ENCODE measurements around the gene CPNE1.
"Not testable (repeated sequence)": the region's sequence is repeated elsewhere in the genome, so short reads cannot be mapped to it uniquely, and the experiment has no call there.

Gene CPNE1

GRCh38 chr20:35664466-35665206, at the start of gene CPNE1, which contains the start of gene RBM12:
CPNE1 (minus strand) TSS chr20:35664900; CDS start chr20:35632923, 31,977 bp downstream.
RBM12 (minus strand) TSS chr20:35664900; CDS start chr20:35655322, 9,578 bp downstream.
- DNase-seq: peak; percentile 94
- in situ Hi-C loops (cut with MboI; ENCODE audit: low pct_unique_long_range_greater_than_20kb, low sequenced_read_pairs): no loop called here

GRCh38 chr20:35714127-35714526, 49.4 kb upstream of the CPNE1 start:
- in situ Hi-C loops (cut with MboI; ENCODE audit: low pct_unique_long_range_greater_than_20kb, low sequenced_read_pairs): no loop called here
- DNase-seq: no peak

- DNase-seq; in situ Hi-C loops (cut with MboI; ENCODE audit: low pct_unique_long_range_greater_than_20kb, low sequenced_read_pairs): not testable (repeated sequence)
These were observed 48.4 kb upstream of the CPNE1 start for GRCh38 chr20:35713120-35713519.

- in situ Hi-C loops (cut with MboI; ENCODE audit: low pct_unique_long_range_greater_than_20kb, low sequenced_read_pairs): no loop called here
These were observed 47.0 kb upstream of the CPNE1 start for GRCh38 chr20:35711588-35712209.

GRCh38 chr20:35710884-35711587, 46.3 kb upstream of the CPNE1 start:
- DNase-seq: no peak
- in situ Hi-C loops (cut with MboI; ENCODE audit: low pct_unique_long_range_greater_than_20kb, low sequenced_read_pairs): no loop called here

More at GRCh38 chr20:35711588-35712209, 47.0 kb upstream of the CPNE1 start:
- no peak for DNase-seq

- DNase-seq: no peak
- in situ Hi-C loops (cut with MboI; ENCODE audit: low pct_unique_long_range_greater_than_20kb, low sequenced_read_pairs): no loop called here
These were observed 45.3 kb upstream of the CPNE1 start for GRCh38 chr20:35710039-35710438.

GRCh38 chr20:35709259-35709658, 44.6 kb upstream of the CPNE1 start:
- in situ Hi-C loops (cut with MboI; ENCODE audit: low pct_unique_long_range_greater_than_20kb, low sequenced_read_pairs): no loop called here
- DNase-seq: no peak

- DNase-seq: no peak
- in situ Hi-C loops (cut with MboI; ENCODE audit: low pct_unique_long_range_greater_than_20kb, low sequenced_read_pairs): no loop called here
These were observed 43.8 kb upstream of the CPNE1 start for GRCh38 chr20:35708502-35708901.

GRCh38 chr20:35706591-35707529, 42.2 kb upstream of the CPNE1 start:
- DNase-seq; in situ Hi-C loops (cut with MboI; ENCODE audit: low pct_unique_long_range_greater_than_20kb, low sequenced_read_pairs): not testable (repeated sequence)

- in situ Hi-C loops (cut with MboI; ENCODE audit: low pct_unique_long_range_greater_than_20kb, low sequenced_read_pairs); DNase-seq: not testable (repeated sequence)
These were observed 41.2 kb upstream of the CPNE1 start for GRCh38 chr20:35705894-35706293.

GRCh38 chr20:35704514-35705261, 40.0 kb upstream of the CPNE1 start:
- no peak for DNase-seq
- in situ Hi-C loops (cut with MboI; ENCODE audit: low pct_unique_long_range_greater_than_20kb, low sequenced_read_pairs): no loop called here

- in situ Hi-C loops (cut with MboI; ENCODE audit: low pct_unique_long_range_greater_than_20kb, low sequenced_read_pairs): no loop called here
- no peak for DNase-seq
These were observed 38.4 kb upstream of the CPNE1 start for GRCh38 chr20:35702824-35703695.

GRCh38 chr20:35702051-35702823, 37.5 kb upstream of the CPNE1 start:
- DNase-seq: no peak

GRCh38 chr20:35700625-35701148, 36.0 kb upstream of the CPNE1 start:
- no peak for DNase-seq
- in situ Hi-C loops (cut with MboI; ENCODE audit: low pct_unique_long_range_greater_than_20kb, low sequenced_read_pairs): no loop called here

More at GRCh38 chr20:35702051-35702823, 37.5 kb upstream of the CPNE1 start:
- in situ Hi-C loops (cut with MboI; ENCODE audit: low pct_unique_long_range_greater_than_20kb, low sequenced_read_pairs): no loop called here

GRCh38 chr20:35699957-35700624, 35.4 kb upstream of the CPNE1 start:
- in situ Hi-C loops (cut with MboI; ENCODE audit: low pct_unique_long_range_greater_than_20kb, low sequenced_read_pairs): no loop called here
- DNase-seq: no peak
